CD4-positive, alpha-beta memory T cell (primary cell): Measurements from ENCODE around the gene GRHL3. TPM values are rescaled to one million over a fixed set of nuclear protein-coding genes. Genes with fewer than 3 reads are reported as not detected.

Experiments
- CTCF ChIA-PET: fragments of 350-600 bp; sonication (Branson Sonifier 250); formaldehyde crosslinking; loops from one replicate; lab custom pipeline; 2021; ENCODE audit warnings: inconsistent platforms; ENCODE audit not compliant: partially characterized antibody; lab: Charles Lee
- POLR2A ChIA-PET: fragments of 350-600 bp; sonication (Branson Sonifier 250); formaldehyde crosslinking; loops from one replicate; lab custom pipeline; 2021; ENCODE audit not compliant: partially characterized antibody; lab: Charles Lee
- DNase-seq, 5 donors: peaks; one replicate each; pipeline versions ENCODE4 v3.0.0 to v3.0.0-alpha.2; 2020 to 2022; ENCODE audit warnings: mixed read lengths in 1 of 5
- H3K27ac ChIP-seq: one replicate; pipeline ENCODE4 v1.7.0; 2013; ENCODE audit warnings: low read depth, low read length
- H3K27me3 ChIP-seq: 2 replicates; pipeline ENCODE4 v1.7.0; 2013; ENCODE audit warnings: mild to moderate bottlenecking, low read length, moderate library complexity; ENCODE audit not compliant: insufficient read depth
- H3K36me3 ChIP-seq: 2 replicates; pipeline ENCODE4 v1.7.0; 2013; ENCODE audit warnings: mild to moderate bottlenecking, low read length, moderate library complexity; ENCODE audit not compliant: insufficient read depth
- H3K4me1 ChIP-seq: 2 replicates; pipeline ENCODE4 v1.7.0; 2013; ENCODE audit warnings: mild to moderate bottlenecking, low read length, moderate library complexity; ENCODE audit not compliant: insufficient read depth
- H3K4me3 ChIP-seq, 2 donors: one replicate each; pipeline ENCODE4 v1.7.0; 2013; ENCODE audit warnings: low read length in 2 of 2, mild to moderate bottlenecking in 1 of 2
- H3K9me3 ChIP-seq, 2 donors: one replicate each; pipeline ENCODE4 v1.7.0; 2013; ENCODE audit warnings: low read length in 2 of 2, control low read depth in 1 of 2; ENCODE audit not compliant: control insufficient read depth in 1 of 2
- H3K27ac Mint-ChIP-seq, 7 donors: one replicate each; pipeline ENCODE4 v1.8.0; 2020 to 2021; ENCODE audit warnings: mixed read lengths in 7 of 7, mild to moderate bottlenecking in 6 of 7, inconsistent platforms in 3 of 7, moderate library complexity in 3 of 7
- H3K27me3 Mint-ChIP-seq, 2 donors: one replicate each; pipeline ENCODE4 v1.8.0; 2020 to 2021; ENCODE audit warnings: mixed read lengths in 2 of 2
- H3K36me3 Mint-ChIP-seq, 2 donors: one replicate each; pipeline ENCODE4 v1.8.0; 2020 to 2021; ENCODE audit warnings: mixed read lengths in 2 of 2, inconsistent platforms in 1 of 2, mild to moderate bottlenecking in 1 of 2
- H3K4me1 Mint-ChIP-seq, 4 donors: one replicate each; pipeline ENCODE4 v1.8.0; 2020 to 2021; ENCODE audit warnings: mixed read lengths in 4 of 4, mild to moderate bottlenecking in 1 of 4
- H3K4me3 Mint-ChIP-seq, 8 donors: one replicate each; pipeline ENCODE4 v1.8.0; 2020 to 2021; ENCODE audit warnings: mixed read lengths in 8 of 8, mild to moderate bottlenecking in 7 of 8, moderate library complexity in 6 of 8, inconsistent platforms in 3 of 8
- H3K9me3 Mint-ChIP-seq, 8 donors: one replicate each; pipeline ENCODE4 v1.8.0; 2020 to 2021; ENCODE audit warnings: mixed read lengths in 8 of 8, mild to moderate bottlenecking in 5 of 8, inconsistent platforms in 3 of 8, moderate library complexity in 1 of 8
- intact Hi-C: fragments of 100-400 bp; cut with micrococcal nuclease; formaldehyde crosslinking; loops from one replicate; pipeline ENCODE4 v1.15.1; 2023
- polyA plus RNA-seq, 2 donors: library from polyadenylated mRNA; unstranded; fragments of 300-500 nt; fragmentation: Illumina TruSeq; gene quantifications; one replicate each; pipeline ENCODE4 v1.2.3, GENCODE V29; 2021
- total RNA-seq, 2 experiments: library from RNA; stranded (reverse); gene quantifications; one replicate each; pipeline ENCODE4 v1.2.3, GENCODE V29; 2021

Gene GRHL3
- total and polyA plus RNA-seq, 4 experiments from 2014 or later, result not detected

GRCh38 chr1:24388331-24388885 is 69.3 kb downstream of the GRHL3 start:
- H3K9me3 Mint-ChIP-seq, result no peaks in the 10 kb centered on the region
- POLR2A ChIA-PET, result no interaction called here
- H3K36me3 Mint-ChIP-seq, result peaks cover 0 to 3% of the 10 kb centered on the region in 2 donors
- DNase-seq, result no peak
- no peak overlapping the region for H3K27ac ChIP-seq
- H3K27ac Mint-ChIP-seq, result no peak overlapping the region
- no peaks in the 10 kb centered on the region for H3K27me3 ChIP-seq
- CTCF ChIA-PET, result interaction anchor here (5.9 kb wide), 1 partner anchor 189 kb away, joined by 76 read pairs; no protein-coding TSS in a partner anchor
- H3K9me3 ChIP-seq, result no peaks in the 10 kb centered on the region
- peaks cover 34 to 47% (median 38%) of the 10 kb centered on the region in 4 donors for H3K4me1 Mint-ChIP-seq
- no peak overlapping the region for H3K4me3 ChIP-seq
- peaks cover 45% of the 10 kb centered on the region for H3K4me1 ChIP-seq
- no peak overlapping the region for H3K4me3 Mint-ChIP-seq
- intact Hi-C loops, result no loop called here
- H3K36me3 ChIP-seq, result no peaks in the 10 kb centered on the region
- H3K27me3 Mint-ChIP-seq, result no peaks in the 10 kb centered on the region

- Histone ChIP-seq H3K27ac (no peak overlapping the region), H3K9me3 (no peaks in the 10 kb centered on the region), H3K4me1 (peaks cover 52% of the 10 kb centered on the region), H3K36me3 (no peaks in the 10 kb centered on the region), H3K27me3 (no peaks in the 10 kb centered on the region), H3K4me3 (no peak overlapping the region)
- Mint-ChIP-seq H3K36me3 (peaks cover 0 to 3% of the 10 kb centered on the region in 2 donors), H3K4me1 (peaks cover 33 to 44% (median 39%) of the 10 kb centered on the region in 4 donors), H3K27ac (peak overlapping the region in 2 of 7 donors; percentile 12 to 31), H3K9me3 (no peaks in the 10 kb centered on the region), H3K4me3 (no peak overlapping the region), H3K27me3 (no peaks in the 10 kb centered on the region)
- DNase-seq, result no peak
- ChIA-PET POLR2A (no interaction called here), CTCF (interaction anchor here (5.9 kb wide), 1 partner anchor 190 kb away, joined by 76 read pairs; no protein-coding TSS in a partner anchor)
- intact Hi-C loops, result no loop called here
Measured at GRCh38 chr1:24389231-24389678, 70.1 kb downstream of the GRHL3 start.

GRCh38 chr1:24390924-24391782 is 72.0 kb downstream of the GRHL3 start:
- Histone ChIP-seq H3K27me3 (no peaks in the 10 kb centered on the region), H3K36me3 (no peaks in the 10 kb centered on the region), H3K27ac (peak overlapping the region; percentile 72), H3K4me3 (peak overlapping the region in 1 of 2 donors; percentile 17), H3K4me1 (peaks cover 34% of the 10 kb centered on the region), H3K9me3 (no peaks in the 10 kb centered on the region)
- peak; percentile 71 to 75 (median 72) for DNase-seq
- H3K9me3 Mint-ChIP-seq, result no peaks in the 10 kb centered on the region
- peaks cover 0 to 3% of the 10 kb centered on the region in 2 donors for H3K36me3 Mint-ChIP-seq
- intact Hi-C loops, result loop anchor here (1.0 to 10.0 kb wide), 4 partner anchors 69 to 444 kb away; no protein-coding TSS in a partner anchor
- peaks cover 23 to 29% (median 26%) of the 10 kb centered on the region in 4 donors for H3K4me1 Mint-ChIP-seq
- H3K27me3 Mint-ChIP-seq, result no peaks in the 10 kb centered on the region
- ChIA-PET CTCF (interaction anchor here (0.5 to 6.7 kb wide), 56 partner anchors 10 to 444 kb away, joined by 3 to 517 read pairs (median 4); partner anchors contain the start of genes GRHL3, IFNLR1, NIPAL3 and STPG1), POLR2A (interaction anchor here (0.6 to 5.4 kb wide), 17 partner anchors 24 to 439 kb away, joined by 3 to 86 read pairs (median 3); partner anchors contain the start of genes IFNLR1, NIPAL3, RCAN3 and SRRM1)
- H3K27ac Mint-ChIP-seq, result peak overlapping the region; percentile 94 to 99 (median 98)
- H3K4me3 Mint-ChIP-seq, result peak overlapping the region; percentile 81 to 92 (median 86)

- Histone ChIP-seq H3K27ac (peak overlapping the region; percentile 72), H3K4me3 (peak overlapping the region in 1 of 2 donors; percentile 17), H3K27me3 (no peaks in the 10 kb centered on the region), H3K36me3 (no peaks in the 10 kb centered on the region), H3K4me1 (peaks cover 33% of the 10 kb centered on the region), H3K9me3 (no peaks in the 10 kb centered on the region)
- peak overlapping the region; percentile 94 to 99 (median 98) for H3K27ac Mint-ChIP-seq
- CTCF ChIA-PET, result interaction anchor here (0.6 to 6.7 kb wide), 51 partner anchors 11 to 443 kb away, joined by 3 to 517 read pairs (median 4); partner anchors contain the start of genes GRHL3, IFNLR1, NIPAL3 and STPG1
- H3K36me3 Mint-ChIP-seq, result peaks cover 0 to 2% of the 10 kb centered on the region in 2 donors
- peak overlapping the region; percentile 81 to 92 (median 86) for H3K4me3 Mint-ChIP-seq
- POLR2A ChIA-PET, result interaction anchor here (0.6 to 5.4 kb wide), 19 partner anchors 23 to 438 kb away, joined by 3 to 86 read pairs (median 4); partner anchors contain the start of genes IFNLR1, NIPAL3, RCAN3 and SRRM1
- no peaks in the 10 kb centered on the region for H3K27me3 Mint-ChIP-seq
- peak; percentile 62 to 75 (median 69) for DNase-seq
- no peaks in the 10 kb centered on the region for H3K9me3 Mint-ChIP-seq
- peaks cover 23 to 29% (median 26%) of the 10 kb centered on the region in 4 donors for H3K4me1 Mint-ChIP-seq
- intact Hi-C loops, result loop anchor here (1.0 to 10.0 kb wide), 7 partner anchors 23 to 443 kb away; partner anchors contain the start of gene NIPAL3
Measured at GRCh38 chr1:24391882-24392603, 72.9 kb downstream of the GRHL3 start.

- H3K27me3 Mint-ChIP-seq, result no peaks in the 10 kb centered on the region
- CTCF ChIA-PET, result interaction anchor here (0.6 to 6.7 kb wide), 31 partner anchors 8 to 443 kb away, joined by 3 to 517 read pairs (median 5); partner anchors contain the start of genes IFNLR1, NIPAL3 and STPG1
- POLR2A ChIA-PET, result interaction anchor here (1.3 to 5.4 kb wide), 12 partner anchors 22 to 250 kb away, joined by 3 to 86 read pairs (median 7); partner anchors contain the start of genes IFNLR1, NIPAL3, RCAN3 and SRRM1
- H3K9me3 ChIP-seq, result no peaks in the 10 kb centered on the region
- H3K36me3 ChIP-seq, result no peaks in the 10 kb centered on the region
- H3K4me3 Mint-ChIP-seq, result peak overlapping the region in 7 of 8 donors; percentile 81 to 92 (median 87)
- H3K36me3 Mint-ChIP-seq, result peaks cover 0 to 1% of the 10 kb centered on the region in 2 donors
- no peak for DNase-seq
- peak overlapping the region; percentile 72 for H3K27ac ChIP-seq
- peaks cover 33% of the 10 kb centered on the region for H3K4me1 ChIP-seq
- H3K27ac Mint-ChIP-seq, result peak overlapping the region; percentile 94 to 99 (median 98)
- H3K9me3 Mint-ChIP-seq, result no peaks in the 10 kb centered on the region
- peaks cover 23 to 29% (median 26%) of the 10 kb centered on the region in 4 donors for H3K4me1 Mint-ChIP-seq
- intact Hi-C loops, result loop anchor here (1.0 to 10.0 kb wide), 5 partner anchors 23 to 442 kb away; partner anchors contain the start of gene NIPAL3
- H3K4me3 ChIP-seq, result no peak overlapping the region
- no peaks in the 10 kb centered on the region for H3K27me3 ChIP-seq
Measured at GRCh38 chr1:24392604-24392946, 73.4 kb downstream of the GRHL3 start.

- H3K36me3 Mint-ChIP-seq, result peaks cover 0 to 1% of the 10 kb centered on the region in 2 donors
- Histone ChIP-seq H3K27me3 (no peaks in the 10 kb centered on the region), H3K9me3 (no peaks in the 10 kb centered on the region), H3K4me3 (no peak overlapping the region), H3K27ac (peak overlapping the region; percentile 72), H3K36me3 (no peaks in the 10 kb centered on the region), H3K4me1 (peaks cover 33% of the 10 kb centered on the region)
- no peak for DNase-seq
- intact Hi-C loops, result loop anchor here (1.0 to 10.0 kb wide), 5 partner anchors 22 to 442 kb away; partner anchors contain the start of gene NIPAL3
- peak overlapping the region; percentile 9 to 99 (median 97) for H3K27ac Mint-ChIP-seq
- H3K27me3 Mint-ChIP-seq, result no peaks in the 10 kb centered on the region
- CTCF ChIA-PET, result interaction anchor here (0.6 to 6.7 kb wide), 28 partner anchors 9 to 322 kb away, joined by 3 to 517 read pairs (median 5); partner anchors contain the start of genes IFNLR1, NIPAL3 and STPG1
- H3K4me3 Mint-ChIP-seq, result peak overlapping the region in 5 of 8 donors; percentile 54 to 90 (median 87)
- H3K9me3 Mint-ChIP-seq, result no peaks in the 10 kb centered on the region
- H3K4me1 Mint-ChIP-seq, result peaks cover 23 to 29% (median 26%) of the 10 kb centered on the region in 4 donors
- POLR2A ChIA-PET, result interaction anchor here (1.3 to 5.4 kb wide), 11 partner anchors 22 to 249 kb away, joined by 3 to 86 read pairs (median 7); partner anchors contain the start of genes IFNLR1, NIPAL3, RCAN3 and SRRM1
Measured at GRCh38 chr1:24392982-24393650, 74.0 kb downstream of the GRHL3 start.
